Activated CD8-positive, alpha-beta memory T cell treated with anti-CD3 and anti-CD28 coated beads for 36 hours (primary cell): ENCODE results near the gene PALMD. TPM values are rescaled to one million over a fixed set of nuclear protein-coding genes. Genes with fewer than 3 reads are reported as not detected.

ENCODE experiments used
- CTCF ChIA-PET: fragments of 350-600 bp; sonication (Branson Sonifier 250); formaldehyde crosslinking; loops from one replicate; lab custom pipeline; 2021; ENCODE audit warnings: antibody characterized with exemption; lab: Charles Lee
- POLR2A ChIA-PET: fragments of 350-600 bp; sonication (Branson Sonifier 250); formaldehyde crosslinking; loops from one replicate; lab custom pipeline; 2021; ENCODE audit warnings: antibody characterized with exemption; lab: Charles Lee
- total RNA-seq, 2 experiments: library from RNA; stranded (reverse); gene quantifications; one replicate each; pipeline ENCODE4 v1.2.3, GENCODE V29; 2021

The PALMD gene
- total RNA-seq, 2 experiments from 2014 or later: not detected

DNA sequence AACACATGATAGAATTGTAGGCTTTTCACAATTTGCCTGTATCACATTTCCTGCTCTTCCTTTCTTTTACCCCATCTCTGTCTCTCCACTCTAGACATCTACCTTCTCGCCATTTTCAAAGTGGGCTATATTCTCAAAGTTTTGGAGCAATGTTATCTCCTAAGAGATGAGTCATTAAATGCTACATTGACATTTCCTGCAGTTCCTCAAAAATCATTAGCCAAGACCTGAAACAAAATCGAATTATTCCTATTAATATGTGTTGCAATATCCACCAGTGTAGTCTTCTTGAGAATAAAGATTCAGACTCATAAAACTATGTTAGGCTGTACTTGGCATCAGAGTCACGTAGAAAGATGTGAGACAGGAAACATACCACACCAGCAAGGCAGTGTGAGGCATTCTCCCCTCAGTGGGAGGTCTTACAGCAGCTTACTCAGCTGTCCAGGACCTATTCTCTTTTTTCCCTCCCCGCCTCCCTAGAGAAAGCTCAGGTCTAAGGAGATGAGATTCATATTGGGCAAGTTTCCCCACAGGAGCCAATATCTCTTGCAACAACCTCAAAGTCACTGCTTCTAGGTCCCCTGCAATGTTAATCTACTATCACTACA is 81.8 kb downstream of the PALMD start:
- CTCF ChIA-PET: no interaction called here
- POLR2A ChIA-PET: no interaction called here

DNA sequence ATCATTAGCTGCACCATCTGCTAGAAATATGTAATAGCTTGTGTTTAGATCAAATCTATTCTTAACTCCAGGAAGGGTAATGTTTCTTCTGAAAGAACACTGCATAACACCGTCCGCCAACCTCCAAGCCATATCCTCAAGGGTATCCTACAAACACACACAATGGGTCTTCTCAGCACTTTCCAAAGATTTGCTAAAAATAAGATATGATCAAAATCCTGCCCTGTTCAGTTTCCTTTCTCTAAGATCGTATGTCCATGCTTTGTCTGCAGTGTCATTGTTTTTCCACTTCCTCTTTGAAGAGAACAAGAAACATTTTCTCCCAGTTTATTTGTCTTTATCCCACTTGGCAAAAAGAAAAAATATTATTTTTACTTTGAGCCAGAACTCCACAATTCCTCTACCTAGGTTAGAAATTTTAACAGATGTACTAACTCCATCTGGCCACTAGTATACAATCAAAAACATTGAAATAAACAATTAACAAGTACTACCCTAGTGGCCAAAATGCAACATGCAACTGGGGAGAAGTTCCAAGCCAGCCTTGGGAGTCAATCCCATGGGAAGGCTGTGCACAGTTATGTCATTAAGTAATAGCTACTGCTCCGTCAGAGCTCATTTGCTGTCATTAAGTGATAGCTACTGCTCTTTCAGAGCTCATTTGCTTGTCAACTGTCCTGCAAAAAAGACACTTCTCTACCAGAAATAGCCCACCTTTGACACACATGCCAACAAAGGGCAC is 82.8 kb downstream of the PALMD start:
- ChIA-PET POLR2A (no interaction called here), CTCF (no interaction called here)

DNA sequence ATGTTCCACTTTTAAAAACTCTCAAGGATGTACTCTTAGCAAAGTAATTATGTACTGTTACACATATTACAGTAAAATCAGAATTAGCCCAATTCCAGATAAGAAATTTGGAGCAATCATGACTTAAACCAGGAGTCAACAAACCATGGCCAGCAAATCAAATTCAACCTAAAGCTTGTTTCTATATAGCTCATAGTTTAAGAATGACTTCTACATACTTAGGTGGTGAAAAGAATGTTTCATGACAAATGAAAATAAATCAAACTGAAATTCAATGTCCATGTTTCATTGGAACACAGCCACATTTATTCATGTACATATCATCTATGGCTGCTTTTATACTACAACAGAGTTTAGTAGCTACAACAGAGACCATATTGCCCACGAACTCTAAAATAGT is 85.5 kb downstream of the PALMD start:
- ChIA-PET CTCF (no interaction called here), POLR2A (no interaction called here)

DNA sequence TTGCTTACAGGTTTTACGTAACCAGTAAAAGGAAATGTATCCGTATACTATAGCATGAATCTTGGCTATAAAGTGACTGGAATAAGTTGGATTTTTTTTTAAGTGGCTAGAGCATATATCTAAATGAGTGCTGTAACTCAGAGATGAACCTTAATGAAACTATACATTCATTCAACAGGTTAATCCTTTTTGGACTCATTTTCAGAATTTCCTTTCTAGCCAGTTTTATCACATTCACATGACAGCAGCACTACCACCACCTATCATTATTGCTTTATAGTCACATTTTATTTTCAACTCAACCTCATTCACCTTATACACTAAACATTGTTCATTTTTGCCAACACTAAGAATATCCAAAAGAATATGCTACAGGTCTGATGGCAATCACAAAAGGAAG is 89.9 kb downstream of the PALMD start:
- ChIA-PET POLR2A (no interaction called here), CTCF (no interaction called here)

DNA sequence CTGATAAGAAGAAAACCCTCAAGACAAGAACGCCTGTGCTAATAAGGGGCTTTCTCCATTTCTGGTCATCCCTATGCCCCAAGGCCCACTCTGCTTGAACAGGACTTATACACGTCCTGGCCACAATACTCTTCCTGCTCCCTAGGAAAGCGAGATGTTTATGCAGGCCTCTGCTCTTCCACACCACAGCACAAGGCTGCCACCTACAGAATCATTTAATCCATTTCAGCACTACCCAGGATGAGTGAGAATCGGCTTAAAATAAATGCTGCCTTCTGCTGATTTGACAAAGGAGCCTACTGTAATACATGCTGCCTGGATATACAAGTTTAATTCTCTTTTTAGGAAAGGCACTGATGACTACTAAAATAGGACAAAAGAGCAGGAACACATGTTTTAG is 91.1 kb downstream of the PALMD start:
- POLR2A ChIA-PET: no interaction called here
- CTCF ChIA-PET: no interaction called here

DNA sequence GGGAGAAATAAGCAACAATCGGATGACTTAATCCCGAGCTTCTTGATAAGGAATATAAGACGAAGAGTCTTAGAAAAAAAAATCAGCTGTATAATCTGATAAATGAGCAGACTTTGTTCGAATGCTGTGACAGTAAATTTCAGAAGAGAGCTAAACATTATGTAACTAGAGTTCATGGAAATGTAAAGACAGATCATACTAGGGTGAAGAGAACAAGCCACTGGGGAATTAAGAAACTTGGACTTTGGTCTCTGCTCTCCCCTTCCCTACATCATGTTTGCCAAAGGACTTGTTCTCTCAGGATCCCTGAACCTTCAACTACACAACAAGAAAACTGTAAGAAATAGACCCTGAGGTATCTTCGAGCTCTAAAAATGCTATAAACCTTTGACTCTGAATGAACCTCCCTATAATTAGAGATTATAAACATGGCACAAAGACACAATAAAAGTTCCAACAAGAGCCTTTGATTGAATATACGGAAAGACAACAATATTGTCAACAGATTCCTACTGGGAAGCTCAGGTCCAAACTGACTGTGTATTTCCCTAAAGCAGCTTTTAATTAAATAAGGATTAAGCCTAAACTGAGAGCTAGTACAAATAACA is 93.0 kb downstream of the PALMD start:
- ChIA-PET POLR2A (no interaction called here), CTCF (interaction anchor here (0.5 kb wide), 1 partner anchor 531 kb away, joined by 3 read pairs; no protein-coding TSS in a partner anchor)

DNA sequence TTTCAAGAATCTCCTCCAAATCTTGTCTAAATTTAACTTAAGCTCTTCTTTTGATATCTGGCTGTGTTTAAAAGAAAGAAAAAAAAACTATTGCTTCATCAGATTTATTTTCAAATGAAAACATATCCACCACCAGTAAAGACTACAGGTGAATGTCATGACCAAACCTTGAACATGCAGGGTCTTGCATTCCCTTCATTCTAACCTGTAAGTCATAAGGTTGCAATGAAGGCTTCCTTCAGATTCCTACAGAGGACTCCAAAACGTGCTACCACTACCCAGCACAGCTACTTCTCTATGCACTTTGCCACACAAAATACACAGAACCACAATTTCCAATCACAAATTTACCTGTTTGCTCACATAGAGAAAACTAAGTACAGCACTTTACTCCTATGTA is 94.2 kb downstream of the PALMD start:
- ChIA-PET POLR2A (no interaction called here), CTCF (no interaction called here)

Other genes with a start within 250 kb of the PALMD start
- 1 to 10 TPM; 2.8 to 3.0 TPM for gene FRRS1, start 120.5 kb downstream of the PALMD start, total RNA-seq
- 10 to 100 TPM; 17.7 to 18.7 TPM for gene AGL, start 204.2 kb downstream of the PALMD start, total RNA-seq